ENCODE measurements around the gene XPR1. TPM values are rescaled to one million over a fixed set of nuclear protein-coding genes. Genes with fewer than 3 reads are reported as not detected.

XPR1 gene
- total RNA-seq, 1 experiment from 2014 or later, result 19.9 TPM

GRCh38 chr1:180693564-180694244, 61.9 kb downstream of the XPR1 start:
- no peaks in the 10 kb centered on the region; the same call in 1 of the 2 replicates for H4K20me1 ChIP-seq (ENCODE audit: insufficient read depth)
- TF ChIP-seq EZH2phosphoT487 (IDR thresholded peaks at IDR 0.05; ENCODE audit: borderline replicate concordance), result no peak
- no peak for TF ChIP-seq CEBPB (IDR thresholded peaks at IDR 0.05; ENCODE audit: low read depth)
- TF ChIP-seq SP1 (IDR thresholded peaks at IDR 0.05; ENCODE audit: low read depth), result no peak
- TF ChIP-seq ATF3 (IDR thresholded peaks at IDR 0.05), result no peak
- no peak for TF ChIP-seq CTCF (IDR thresholded peaks at IDR 0.05 in 2 of 3, conservative IDR thresholded peaks at IDR 0.05 in 1 of 3; ENCODE audit: borderline replicate concordance in 1 of 3, insufficient read depth in 1 of 3, low read depth in 2 of 3, low read length in 2 of 3)
- no peak for TF ChIP-seq RAD21 (IDR thresholded peaks at IDR 0.05; ENCODE audit: low read depth)
- no peak for TF ChIP-seq SRF (IDR thresholded peaks at IDR 0.05; ENCODE audit: low read depth)
- no peak for TF ChIP-seq ELF1 (IDR thresholded peaks at IDR 0.05; ENCODE audit: borderline replicate concordance, low read depth)
- TF ChIP-seq REST (IDR thresholded peaks at IDR 0.05; ENCODE audit: low read depth), result no peak
- no peak for TF ChIP-seq ZFX (IDR thresholded peaks at IDR 0.05)
- TF ChIP-seq ZBTB33 (IDR thresholded peaks at IDR 0.05; ENCODE audit: extremely low read depth, insufficient replicate concordance, low read length), result no peak
- H2AFZ ChIP-seq (ENCODE audit: low read depth, low read length, poor library complexity, severe bottlenecking), result no peak overlapping the region
- H3K4me1 ChIP-seq (ENCODE audit: control insufficient read depth in 1 of 2, insufficient read depth in 2 of 2, low read length in 2 of 2), result no peaks in the 10 kb centered on the region
- no peak for DNase-seq (ENCODE audit: low read depth, low spot score)
- no peaks in the 10 kb centered on the region for H3K36me3 ChIP-seq (ENCODE audit: control insufficient read depth in 1 of 2, insufficient read depth in 2 of 2, low read length in 2 of 2)
- no peaks in the 10 kb centered on the region for H3K9me2 ChIP-seq (ENCODE audit: insufficient read depth)
- ATAC-seq, result no peak
- H3K9me3 ChIP-seq (ENCODE audit: control insufficient read depth in 1 of 2, insufficient read depth in 1 of 2, low read depth in 1 of 2, low read length in 2 of 2), result no peaks in the 10 kb centered on the region
- no peaks in the 10 kb centered on the region for H3K27me3 ChIP-seq (ENCODE audit: insufficient read depth, low read length)
- RAD21 ChIA-PET (ENCODE audit: low non-redundant PET in 1 of 2, low total read pairs in 2 of 2, uncharacterized antibody in 2 of 2, unreplicated experiment in 2 of 2), result no interaction called here
- CTCF ChIA-PET, result no interaction called here
- H3K27ac ChIP-seq (ENCODE audit: low read depth, low read length), result no peak overlapping the region
- intact Hi-C loops (cut with micrococcal nuclease), result no loop called here
- no peak overlapping the region for H3K9ac ChIP-seq (ENCODE audit: low read length)
- H3K4me3 ChIP-seq (replicated peaks in 1 of 2; ENCODE audit: low read depth in 1 of 2, low read length in 2 of 2), result no peak overlapping the region
- H3K79me2 ChIP-seq (ENCODE audit: insufficient read depth, low read length), result peaks cover 10% of the 10 kb centered on the region
- H3K4me2 ChIP-seq (ENCODE audit: low read length), result no peak overlapping the region
- no TSS peak for BruUV-seq (replicated peaks)
- POLR2A ChIA-PET, result no interaction called here

Data from HCT116 (cell line).